NCI-H226 (cell line): Measurements from ENCODE around the gene USP8.

Experiments used
- DNase-seq: peaks from one replicate; pipeline ENCODE4 v3.0.0-alpha.2; 2015

USP8 gene

GRCh38 chr15:50546566-50546965 lies 122.4 kb downstream of the USP8 start, which contains the start of gene USP50:
Gene USP50, minus strand, starts transcription at chr15:50546666. Its CDS starts 141 bp downstream, at chr15:50546525.
- no peak for DNase-seq

DNA sequence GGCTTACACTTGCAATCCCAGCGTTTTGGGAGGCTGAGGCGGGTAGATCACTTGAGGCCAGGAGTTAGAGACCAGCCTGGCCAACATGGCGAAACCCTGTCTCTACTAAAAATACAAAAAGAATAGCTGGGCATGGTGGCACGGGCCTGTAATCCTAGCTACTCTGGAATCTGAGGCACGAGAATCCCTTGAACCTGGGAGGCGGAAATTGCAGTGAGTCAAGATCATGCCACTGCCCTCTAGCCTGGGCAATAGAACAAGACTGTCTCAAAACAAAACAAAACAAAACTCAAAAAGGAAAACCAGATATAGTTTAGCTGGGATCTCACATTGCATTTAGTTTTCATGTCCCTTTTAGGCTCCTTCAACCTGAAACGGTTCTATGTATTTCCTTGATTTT lies 125.1 kb downstream of the USP8 start:
- DNase-seq: no peak

GRCh38 chr15:50552238-50552637 lies 128.0 kb downstream of the USP8 start:
- no peak for DNase-seq

DNA sequence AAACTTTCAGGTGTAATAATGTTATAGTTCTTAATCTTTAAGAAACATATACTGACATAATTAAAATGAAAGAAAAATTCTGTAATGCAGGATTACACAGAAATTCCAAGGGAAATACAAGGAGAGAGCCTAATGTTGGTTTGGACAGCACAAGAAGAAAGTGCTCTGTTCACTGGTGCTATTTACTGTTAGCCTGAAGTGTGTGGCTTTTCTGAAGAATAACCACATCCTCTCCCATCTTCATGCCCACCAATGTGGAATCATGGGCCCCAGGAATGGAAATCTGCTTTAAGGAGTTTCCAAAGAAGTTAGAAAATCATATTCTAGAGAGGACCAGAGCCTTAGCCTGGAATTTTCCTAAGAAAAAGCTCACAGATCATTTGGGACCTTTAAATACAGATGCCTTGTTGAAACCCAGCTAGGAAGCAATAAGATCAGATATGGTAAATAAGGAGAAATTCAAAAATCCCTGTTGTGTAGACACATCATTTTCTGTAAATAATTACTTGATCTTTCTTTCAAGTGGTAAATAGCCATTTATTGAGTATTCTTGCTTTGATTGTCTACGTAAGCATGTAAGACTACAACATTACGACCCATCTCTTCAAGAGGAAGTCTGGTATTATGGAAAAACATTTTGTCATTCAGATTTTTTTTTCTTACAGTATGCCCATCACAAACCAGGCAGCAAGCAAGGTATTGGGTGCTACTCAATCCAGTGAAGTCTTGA lies 132.6 kb downstream of the USP8 start:
- no peak for DNase-seq

- DNase-seq: no peak
Measured at GRCh38 chr15:50558012-50558411, 133.8 kb downstream of the USP8 start.

GRCh38 chr15:50562735-50563640 lies 138.8 kb downstream of the USP8 start:
- no peak for DNase-seq

- DNase-seq: no peak
Measured at GRCh38 chr15:50563756-50564155, 139.6 kb downstream of the USP8 start.
